ENCODE data around the gene DHPS. TPM values are rescaled to one million over a fixed set of nuclear protein-coding genes. Genes with fewer than 3 reads are reported as not detected.

Gene DHPS
- total and polyA plus RNA-seq, 2 of the 4 experiments (the other 2 are of a cell fraction), result 82.8 to 85.0 TPM

- no peak overlapping the region for H2AK5ac ChIP-seq (ENCODE audit: low read depth, low read length)
- H4K20me1 ChIP-seq (ENCODE audit: insufficient read depth, low read length), result no peaks in the 10 kb centered on the region
- no peak overlapping the region for H3K14ac ChIP-seq (replicated peaks; ENCODE audit: low read depth, low read length)
- H3K79me1 ChIP-seq (ENCODE audit: low read depth in 1 of 2, low read length in 2 of 2), result no peaks in the 10 kb centered on the region
- H2BK15ac ChIP-seq (ENCODE audit: low read depth, low read length), result no peak overlapping the region
- H2AFZ ChIP-seq (replicated peaks; ENCODE audit: low read length, poor library complexity), result no peak overlapping the region
- DNase-seq (no peak), ATAC-seq (ENCODE audit: low read depth) (no peak)
- H4K91ac ChIP-seq (ENCODE audit: insufficient read depth, low read depth, low read length), result no peak overlapping the region
- intact Hi-C loops (cut with micrococcal nuclease), result no loop called here
- H3K4me1 ChIP-seq (ENCODE audit: control insufficient read depth, insufficient read depth, low read length), result 0 out of 2 replicates have a peak, but pooled peaks cover 2% of the 10 kb centered on the region
- no TSS peak for BruUV-seq (replicated peaks)
- dilution Hi-C loops (cut with HindIII; ENCODE audit: low sequenced_read_pairs, unreplicated experiment), result no loop called here
- in situ Hi-C loops (cut with MboI; ENCODE audit: low sequenced_read_pairs), result no loop called here
- no peak overlapping the region for H3K4me2 ChIP-seq (ENCODE audit: low read depth, low read length)
- TF ChIP-seq CEBPB (IDR thresholded peaks at IDR 0.05; ENCODE audit: low read depth, low read length), result no peak
- TF ChIP-seq MAZ (IDR thresholded peaks at IDR 0.05; ENCODE audit: borderline replicate concordance, low read depth, low read length), result no peak
- H3K9me3 ChIP-seq (ENCODE audit: control insufficient read depth, insufficient read depth, low read length), result no peaks in the 10 kb centered on the region
- H3K18ac ChIP-seq (ENCODE audit: low read depth, low read length), result no peak overlapping the region
- no peak overlapping the region for H4K5ac ChIP-seq (ENCODE audit: low read depth, low read length)
- H2BK120ac ChIP-seq (ENCODE audit: low read depth, low read length), result no peak overlapping the region
- H3K4me3 ChIP-seq (ENCODE audit: insufficient read depth, low read depth, low read length), result no peak overlapping the region
- no peaks in the 10 kb centered on the region for H3K27me3 ChIP-seq (ENCODE audit: control insufficient read depth, insufficient read depth, low read length)
- H3K9me1 ChIP-seq (ENCODE audit: insufficient read depth, low read length), result 0 out of 2 replicates have a peak, but pooled peaks cover 3% of the 10 kb centered on the region
- ChIA-PET CTCF (no interaction called here), POLR2A (ENCODE audit: unreplicated experiment) (no interaction called here)
- H2BK5ac ChIP-seq (ENCODE audit: low read depth, low read length, poor library complexity, severe bottlenecking), result no peak overlapping the region
- H3K56ac ChIP-seq (ENCODE audit: extremely low read depth, insufficient read depth, low read length), result no peak overlapping the region
- H3K23ac ChIP-seq (ENCODE audit: low read depth, low read length), result no peak overlapping the region
- no peak overlapping the region for H2BK20ac ChIP-seq (ENCODE audit: low read depth, low read length)
- 70% methylated on average over 2 of the region's 8 CpGs; no CpG with 5 or more reads in 1 of the 2 experiments for WGBS, 2 experiments (ENCODE audit: extremely low coverage in 2 of 2, insufficient read length in 1 of 2)
- no peak overlapping the region for H4K8ac ChIP-seq (ENCODE audit: low read depth in 2 of 2, low read length in 2 of 2)
- no peak overlapping the region for H2AK9ac ChIP-seq (replicated peaks; ENCODE audit: low read depth, low read length, poor library complexity)
- no peak overlapping the region for H3K9ac ChIP-seq (ENCODE audit: low read depth, low read length)
- H3K27ac ChIP-seq (ENCODE audit: insufficient read depth, low read length), result no peak overlapping the region
- H3K4ac ChIP-seq (ENCODE audit: low read depth, low read length), result no peak overlapping the region
- H3K36me3 ChIP-seq (ENCODE audit: control insufficient read depth, insufficient read depth, low read length), result peaks cover 4% of the 10 kb centered on the region; the same call in 1 of the 2 replicates
Measured at GRCh38 chr19:12647047-12647446, 34.6 kb downstream of the DHPS start.
